ENCODE results near the gene TCTN3. TPM values are rescaled to one million over a fixed set of nuclear protein-coding genes. Genes with fewer than 3 reads are reported as not detected.
A peak's percentile ranks its signal among the peaks of the same experiment; 100 is the strongest.

TCTN3 gene
- total and polyA plus RNA-seq, 4 donors, result 15.1 to 18.3 (median 17.3) TPM

DNA sequence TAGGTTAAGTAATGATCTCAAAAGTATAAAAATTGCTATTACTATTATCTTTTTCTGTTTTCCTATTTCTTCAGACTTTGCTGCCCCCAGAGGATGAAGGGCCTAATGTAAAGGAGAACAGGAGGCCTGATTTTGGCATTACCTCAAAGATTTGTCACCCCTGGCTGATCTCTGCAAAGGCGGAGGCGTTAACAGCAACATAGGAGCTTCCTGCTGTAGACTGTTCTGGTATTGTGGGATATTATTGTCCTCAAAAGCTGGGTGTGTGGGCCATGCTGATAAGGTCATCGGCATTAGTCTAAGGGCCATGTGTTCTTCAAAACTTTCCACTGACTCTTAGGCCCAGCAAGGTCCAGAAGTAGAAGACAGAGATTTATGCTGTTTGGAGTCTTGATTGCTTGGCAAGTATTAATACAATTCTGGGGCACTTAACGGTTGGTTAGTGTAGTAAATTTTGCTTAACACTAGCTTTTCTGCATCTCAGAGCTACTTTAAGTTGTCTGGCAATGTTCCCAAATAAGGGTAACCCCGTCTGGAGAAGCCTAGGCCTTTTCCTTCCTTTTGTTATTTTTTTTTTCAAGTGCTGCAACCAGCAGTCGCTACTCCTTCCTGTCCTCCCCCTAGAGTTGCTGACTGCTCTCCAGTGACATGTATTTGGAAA is 48.2 kb upstream of the TCTN3 start:
- no peaks in the 10 kb centered on the region for H3K27me3 ChIP-seq (ENCODE audit: control insufficient read depth in 4 of 4, insufficient read depth in 4 of 4, low read length in 3 of 4)
- no peak for DNase-seq (ENCODE audit: low spot score)
- peaks cover 0 to 3% (median 0%) of the 10 kb centered on the region in 4 donors for H3K9me3 ChIP-seq (ENCODE audit: control insufficient read depth in 4 of 4, low read length in 3 of 4)
- no peak overlapping the region for H3K4me3 ChIP-seq (ENCODE audit: low read depth in 1 of 3, low read length in 3 of 3)
- no peaks in the 10 kb centered on the region for H3K36me3 ChIP-seq (ENCODE audit: control insufficient read depth in 4 of 4, insufficient read depth in 3 of 4, low read depth in 1 of 4, low read length in 3 of 4)
- WGBS, result 55% methylated on average over 6 of the region's 6 CpGs
- peaks cover 0 to 6% (median 0%) of the 10 kb centered on the region in 4 donors for H3K4me1 ChIP-seq (ENCODE audit: control insufficient read depth in 4 of 4, insufficient read depth in 4 of 4, low read length in 3 of 4)
- no peak overlapping the region for H3K9ac ChIP-seq (ENCODE audit: low read depth in 1 of 2, low read length in 2 of 2)
- TF ChIP-seq, protein P1, sequence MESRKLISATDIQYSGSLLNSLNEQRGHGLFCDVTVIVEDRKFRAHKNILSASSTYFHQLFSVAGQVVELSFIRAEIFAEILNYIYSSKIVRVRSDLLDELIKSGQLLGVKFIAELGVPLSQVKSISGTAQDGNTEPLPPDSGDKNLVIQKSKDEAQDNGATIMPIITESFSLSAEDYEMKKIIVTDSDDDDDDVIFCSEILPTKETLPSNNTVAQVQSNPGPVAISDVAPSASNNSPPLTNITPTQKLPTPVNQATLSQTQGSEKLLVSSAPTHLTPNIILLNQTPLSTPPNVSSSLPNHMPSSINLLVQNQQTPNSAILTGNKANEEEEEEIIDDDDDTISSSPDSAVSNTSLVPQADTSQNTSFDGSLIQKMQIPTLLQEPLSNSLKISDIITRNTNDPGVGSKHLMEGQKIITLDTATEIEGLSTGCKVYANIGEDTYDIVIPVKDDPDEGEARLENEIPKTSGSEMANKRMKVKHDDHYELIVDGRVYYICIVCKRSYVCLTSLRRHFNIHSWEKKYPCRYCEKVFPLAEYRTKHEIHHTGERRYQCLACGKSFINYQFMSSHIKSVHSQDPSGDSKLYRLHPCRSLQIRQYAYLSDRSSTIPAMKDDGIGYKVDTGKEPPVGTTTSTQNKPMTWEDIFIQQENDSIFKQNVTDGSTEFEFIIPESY (IDR thresholded peaks at IDR 0.05), result no peak
- TF ChIP-seq, protein P2, sequence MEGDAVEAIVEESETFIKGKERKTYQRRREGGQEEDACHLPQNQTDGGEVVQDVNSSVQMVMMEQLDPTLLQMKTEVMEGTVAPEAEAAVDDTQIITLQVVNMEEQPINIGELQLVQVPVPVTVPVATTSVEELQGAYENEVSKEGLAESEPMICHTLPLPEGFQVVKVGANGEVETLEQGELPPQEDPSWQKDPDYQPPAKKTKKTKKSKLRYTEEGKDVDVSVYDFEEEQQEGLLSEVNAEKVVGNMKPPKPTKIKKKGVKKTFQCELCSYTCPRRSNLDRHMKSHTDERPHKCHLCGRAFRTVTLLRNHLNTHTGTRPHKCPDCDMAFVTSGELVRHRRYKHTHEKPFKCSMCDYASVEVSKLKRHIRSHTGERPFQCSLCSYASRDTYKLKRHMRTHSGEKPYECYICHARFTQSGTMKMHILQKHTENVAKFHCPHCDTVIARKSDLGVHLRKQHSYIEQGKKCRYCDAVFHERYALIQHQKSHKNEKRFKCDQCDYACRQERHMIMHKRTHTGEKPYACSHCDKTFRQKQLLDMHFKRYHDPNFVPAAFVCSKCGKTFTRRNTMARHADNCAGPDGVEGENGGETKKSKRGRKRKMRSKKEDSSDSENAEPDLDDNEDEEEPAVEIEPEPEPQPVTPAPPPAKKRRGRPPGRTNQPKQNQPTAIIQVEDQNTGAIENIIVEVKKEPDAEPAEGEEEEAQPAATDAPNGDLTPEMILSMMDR (IDR thresholded peaks at IDR 0.05; ENCODE audit: low read depth, low read length, missing input control), result no peak
- TF ChIP-seq, protein P3, sequence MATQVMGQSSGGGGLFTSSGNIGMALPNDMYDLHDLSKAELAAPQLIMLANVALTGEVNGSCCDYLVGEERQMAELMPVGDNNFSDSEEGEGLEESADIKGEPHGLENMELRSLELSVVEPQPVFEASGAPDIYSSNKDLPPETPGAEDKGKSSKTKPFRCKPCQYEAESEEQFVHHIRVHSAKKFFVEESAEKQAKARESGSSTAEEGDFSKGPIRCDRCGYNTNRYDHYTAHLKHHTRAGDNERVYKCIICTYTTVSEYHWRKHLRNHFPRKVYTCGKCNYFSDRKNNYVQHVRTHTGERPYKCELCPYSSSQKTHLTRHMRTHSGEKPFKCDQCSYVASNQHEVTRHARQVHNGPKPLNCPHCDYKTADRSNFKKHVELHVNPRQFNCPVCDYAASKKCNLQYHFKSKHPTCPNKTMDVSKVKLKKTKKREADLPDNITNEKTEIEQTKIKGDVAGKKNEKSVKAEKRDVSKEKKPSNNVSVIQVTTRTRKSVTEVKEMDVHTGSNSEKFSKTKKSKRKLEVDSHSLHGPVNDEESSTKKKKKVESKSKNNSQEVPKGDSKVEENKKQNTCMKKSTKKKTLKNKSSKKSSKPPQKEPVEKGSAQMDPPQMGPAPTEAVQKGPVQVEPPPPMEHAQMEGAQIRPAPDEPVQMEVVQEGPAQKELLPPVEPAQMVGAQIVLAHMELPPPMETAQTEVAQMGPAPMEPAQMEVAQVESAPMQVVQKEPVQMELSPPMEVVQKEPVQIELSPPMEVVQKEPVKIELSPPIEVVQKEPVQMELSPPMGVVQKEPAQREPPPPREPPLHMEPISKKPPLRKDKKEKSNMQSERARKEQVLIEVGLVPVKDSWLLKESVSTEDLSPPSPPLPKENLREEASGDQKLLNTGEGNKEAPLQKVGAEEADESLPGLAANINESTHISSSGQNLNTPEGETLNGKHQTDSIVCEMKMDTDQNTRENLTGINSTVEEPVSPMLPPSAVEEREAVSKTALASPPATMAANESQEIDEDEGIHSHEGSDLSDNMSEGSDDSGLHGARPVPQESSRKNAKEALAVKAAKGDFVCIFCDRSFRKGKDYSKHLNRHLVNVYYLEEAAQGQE (IDR thresholded peaks at IDR 0.05), result no peak
- no peak for TF ChIP-seq TAF1 (conservative IDR thresholded peaks at IDR 0.05)
- TF ChIP-seq NR2F2 (IDR thresholded peaks at IDR 0.05), result peak; percentile 82
- peak in 1 of 2 donors; percentile 29 for TF ChIP-seq RAD21 (IDR thresholded peaks at IDR 0.05)
- TF ChIP-seq YY1 (IDR thresholded peaks at IDR 0.05), result peak; percentile 20
- no peak for TF ChIP-seq RXRA (IDR thresholded peaks at IDR 0.05)
- TF ChIP-seq, protein P4, sequence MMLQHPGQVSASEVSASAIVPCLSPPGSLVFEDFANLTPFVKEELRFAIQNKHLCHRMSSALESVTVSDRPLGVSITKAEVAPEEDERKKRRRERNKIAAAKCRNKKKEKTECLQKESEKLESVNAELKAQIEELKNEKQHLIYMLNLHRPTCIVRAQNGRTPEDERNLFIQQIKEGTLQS (IDR thresholded peaks at IDR 0.05), result no peak
- TF ChIP-seq HNF4A (conservative IDR thresholded peaks at IDR 0.05), result no peak
- TF ChIP-seq SP1 (IDR thresholded peaks at IDR 0.05), result no peak
- H3K27ac ChIP-seq (ENCODE audit: low read depth in 1 of 2, low read length in 2 of 2), result peak overlapping the region in 1 of 2 donors; percentile 29

DNA sequence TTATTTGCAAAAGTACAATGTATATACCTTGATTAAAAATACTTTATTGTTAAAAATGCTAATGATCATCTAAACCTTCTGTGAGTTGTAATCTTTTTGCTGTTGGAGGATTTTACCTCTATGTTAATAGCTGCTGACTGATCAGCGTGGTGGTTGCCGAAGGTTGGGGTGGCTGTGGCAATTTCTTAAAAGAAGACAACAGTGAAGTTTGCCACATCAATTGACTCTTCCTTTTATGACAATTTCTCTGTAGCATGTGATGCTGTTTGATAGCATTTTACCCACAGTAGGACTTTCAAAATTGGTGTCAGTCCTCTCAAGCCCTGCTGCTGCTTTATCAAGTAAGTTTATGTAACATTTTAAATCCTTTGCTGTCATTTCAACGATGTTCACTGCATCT is 45.3 kb upstream of the TCTN3 start:
- peaks cover 0 to 6% (median 0%) of the 10 kb centered on the region in 4 donors for H3K4me1 ChIP-seq (ENCODE audit: control insufficient read depth in 4 of 4, insufficient read depth in 4 of 4, low read length in 3 of 4)
- H3K36me3 ChIP-seq (ENCODE audit: control insufficient read depth in 4 of 4, insufficient read depth in 3 of 4, low read depth in 1 of 4, low read length in 3 of 4), result no peaks in the 10 kb centered on the region
- no peak for DNase-seq (ENCODE audit: low spot score)
- no peaks in the 10 kb centered on the region for H3K9me3 ChIP-seq (ENCODE audit: control insufficient read depth in 4 of 4, low read length in 3 of 4)
- H3K4me3 ChIP-seq (ENCODE audit: low read depth in 1 of 3, low read length in 3 of 3), result no peak overlapping the region
- no peaks in the 10 kb centered on the region for H3K27me3 ChIP-seq (ENCODE audit: control insufficient read depth in 4 of 4, insufficient read depth in 4 of 4, low read length in 3 of 4)
- WGBS, result 83% methylated on average over 3 of the region's 3 CpGs
- no peak overlapping the region for H3K9ac ChIP-seq (ENCODE audit: low read depth in 1 of 2, low read length in 2 of 2)
- H3K27ac ChIP-seq (ENCODE audit: low read depth in 1 of 2, low read length in 2 of 2), result no peak overlapping the region
- no peak for TF ChIP-seq HNF4G (IDR thresholded peaks at IDR 0.05)
- TF ChIP-seq, protein P4 (IDR thresholded peaks at IDR 0.05), result no peak
- TF ChIP-seq, protein P1 (IDR thresholded peaks at IDR 0.05), result no peak
- TF ChIP-seq YY1 (IDR thresholded peaks at IDR 0.05), result no peak
- TF ChIP-seq EGR1 (IDR thresholded peaks at IDR 0.05; ENCODE audit: low read depth in 2 of 2), result no peak
- no peak for TF ChIP-seq TAF1 (conservative IDR thresholded peaks at IDR 0.05)
- TF ChIP-seq, protein P5, sequence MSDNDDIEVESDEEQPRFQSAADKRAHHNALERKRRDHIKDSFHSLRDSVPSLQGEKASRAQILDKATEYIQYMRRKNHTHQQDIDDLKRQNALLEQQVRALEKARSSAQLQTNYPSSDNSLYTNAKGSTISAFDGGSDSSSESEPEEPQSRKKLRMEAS (IDR thresholded peaks at IDR 0.05), result no peak
- TF ChIP-seq, protein P2 (IDR thresholded peaks at IDR 0.05; ENCODE audit: low read depth, low read length, missing input control), result no peak
- no peak for TF ChIP-seq RAD21 (IDR thresholded peaks at IDR 0.05)
- no peak for TF ChIP-seq FOXA1 (IDR thresholded peaks at IDR 0.05)
- TF ChIP-seq NR2F2 (IDR thresholded peaks at IDR 0.05), result no peak
